Fibroblast of upper back skin (primary cell): ENCODE measurements around the gene CCND1.
"Not testable (repeated sequence)": the region's sequence is repeated elsewhere in the genome, so short reads cannot be mapped to it uniquely, and the experiment has no call there.

ENCODE experiments used
- DNase-seq: peaks from one replicate; pipeline ENCODE4 v3.0.0-alpha.2; 2013

CCND1 gene

DNA sequence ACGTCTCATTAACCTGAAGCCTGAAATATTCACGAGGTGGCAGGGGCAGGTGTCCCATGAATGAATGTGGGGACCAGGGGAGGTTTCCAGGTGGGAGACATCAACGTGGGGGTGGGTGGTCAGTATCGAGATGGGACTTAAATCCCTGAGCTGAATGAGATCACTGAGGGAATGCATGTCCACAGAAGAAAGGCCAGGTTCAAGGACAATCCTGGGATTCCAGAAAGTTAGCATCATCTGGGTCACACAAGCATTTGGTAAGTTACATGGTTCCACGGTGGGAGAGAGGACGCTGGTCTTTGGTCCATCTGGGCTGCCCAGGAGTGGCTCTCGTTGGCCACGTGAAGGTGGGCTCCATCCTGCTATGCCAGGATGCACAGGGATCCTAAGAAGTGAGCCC, 22.7 kb upstream of the CCND1 start:
- DNase-seq = no peak

DNA sequence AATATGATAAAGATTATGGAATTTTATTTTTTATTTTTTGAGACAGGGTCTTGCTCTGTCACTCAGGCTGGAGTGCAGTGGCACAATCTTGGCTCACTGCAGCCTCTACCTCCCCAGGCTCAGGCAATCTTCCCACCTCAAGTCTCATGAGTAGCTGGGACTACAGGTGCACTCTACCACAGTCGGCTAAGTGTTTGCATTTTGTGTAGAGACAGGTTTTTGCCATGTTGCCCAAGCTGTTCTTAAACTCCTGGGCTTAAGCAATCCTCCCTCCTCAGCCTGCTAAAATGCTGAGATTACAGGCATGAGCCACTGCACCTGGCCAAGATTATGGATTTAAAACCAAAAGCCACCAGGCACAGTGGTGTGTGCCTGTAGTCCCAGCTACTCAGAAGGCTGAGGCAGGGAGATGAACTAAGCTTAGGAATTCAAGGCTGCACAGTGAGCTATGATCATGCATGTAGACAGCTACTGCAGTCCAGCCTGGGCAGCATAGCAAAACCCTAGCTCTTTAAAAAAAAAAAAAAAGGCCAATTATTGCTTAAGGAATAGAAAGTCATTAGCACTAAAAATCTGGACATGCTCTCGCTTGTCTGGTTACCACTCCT, 20.2 kb upstream of the CCND1 start:
- no peak for DNase-seq

DNA sequence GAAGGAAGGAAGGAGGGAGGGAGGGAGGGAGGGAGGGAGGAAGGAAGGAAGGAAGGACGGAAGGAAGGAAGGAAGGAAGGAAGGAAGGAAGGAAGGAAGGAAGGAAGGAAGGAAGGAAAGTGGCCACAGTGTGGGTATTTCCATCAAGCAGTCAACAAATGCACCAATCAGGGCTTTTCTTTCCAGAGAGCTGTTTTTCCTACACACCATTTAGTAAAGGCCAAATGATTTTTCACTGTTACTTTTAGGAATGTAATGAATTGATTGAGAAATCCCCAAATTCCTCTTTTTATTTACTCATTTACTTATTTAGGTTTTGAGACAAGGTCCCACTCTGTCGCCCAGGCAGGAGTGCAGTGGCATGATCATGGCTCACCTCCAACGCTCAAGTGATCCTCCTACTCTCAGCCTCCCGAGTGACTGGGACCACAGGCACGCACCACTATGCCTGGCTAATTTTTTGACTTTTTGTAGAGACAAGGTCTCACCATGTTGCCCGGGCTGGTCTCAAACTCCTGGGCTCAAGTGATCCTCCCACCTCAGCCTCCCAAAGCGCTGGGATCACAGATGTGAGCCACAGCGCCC, 18.8 kb upstream of the CCND1 start:
- not testable (repeated sequence) for DNase-seq

DNA sequence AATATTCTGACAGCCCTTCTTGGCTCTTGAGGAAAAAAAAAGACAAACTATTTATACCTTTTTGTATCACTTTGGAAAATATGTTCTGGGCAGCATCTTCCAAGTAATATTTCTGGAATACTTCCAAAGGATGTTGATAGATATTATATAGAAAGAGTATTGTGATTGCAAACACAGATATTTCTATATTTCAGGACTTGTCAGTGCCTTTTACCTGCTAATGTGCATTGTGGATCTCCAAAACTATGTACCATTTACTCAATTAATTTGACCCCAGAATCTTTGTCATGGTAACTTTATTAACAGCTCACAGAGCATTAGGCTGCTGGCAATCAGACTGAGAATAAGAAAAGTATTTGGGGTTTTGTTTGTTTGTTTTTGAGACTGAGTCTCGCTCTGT, 16.7 kb upstream of the CCND1 start:
- no peak for DNase-seq

DNA sequence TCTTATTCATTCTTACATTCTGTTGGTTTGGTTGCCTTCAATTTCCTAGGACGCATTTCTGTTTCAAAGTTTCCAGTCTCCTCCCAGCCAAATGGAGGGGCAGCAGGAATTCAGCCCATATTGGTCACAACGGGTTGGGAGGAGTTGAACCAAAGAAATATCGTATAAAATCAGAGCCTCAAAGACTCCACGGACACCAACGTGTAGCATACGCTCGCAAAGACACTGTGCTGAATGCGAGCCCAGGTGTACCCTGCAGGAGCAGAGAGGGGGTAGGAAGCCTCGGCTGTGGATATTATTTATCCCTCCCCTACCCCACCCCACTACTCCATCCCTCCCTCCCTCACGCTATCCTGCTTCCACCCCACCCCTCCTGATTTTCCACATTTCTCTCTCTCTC, 15.5 kb upstream of the CCND1 start:
- no peak for DNase-seq

DNA sequence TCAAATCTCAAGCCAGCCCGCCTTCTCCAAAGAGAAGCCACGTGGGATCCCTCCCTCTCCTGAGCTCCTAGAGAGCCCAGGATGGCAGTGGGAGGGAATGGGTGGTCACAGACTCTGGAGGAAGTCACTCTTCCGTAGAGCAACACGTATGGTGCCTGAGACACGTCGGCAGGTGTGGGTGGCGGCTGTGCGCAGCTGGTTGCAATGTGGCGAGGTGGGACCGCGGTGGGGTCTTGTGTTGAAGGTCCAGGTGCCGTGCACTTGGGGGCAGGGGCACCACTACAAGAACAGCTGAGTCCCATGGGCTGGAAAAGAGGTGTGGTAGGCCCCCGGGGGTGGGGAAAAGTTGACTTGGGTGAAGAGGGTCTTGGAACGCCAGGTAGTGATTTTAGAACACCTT, 13.4 kb upstream of the CCND1 start:
- DNase-seq = no peak

DNA sequence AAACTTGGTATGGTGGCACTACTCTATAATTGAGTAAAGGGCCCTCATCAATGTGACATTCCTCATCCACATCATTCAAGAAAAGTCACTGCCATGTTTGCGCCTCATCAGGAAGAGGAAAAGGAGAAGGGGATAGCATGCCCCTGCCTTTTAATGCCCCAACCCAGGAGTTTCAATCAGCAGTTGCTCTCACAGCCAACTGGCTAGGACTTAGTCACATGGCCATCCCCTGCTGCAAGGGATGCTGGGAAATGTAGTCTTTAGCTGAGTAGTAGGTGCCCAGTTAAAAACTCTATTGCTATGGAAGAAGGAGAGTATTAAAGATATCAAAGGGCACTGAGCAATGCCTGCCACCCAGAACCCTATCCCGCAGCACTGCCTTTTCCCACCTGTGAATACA, 10.9 kb upstream of the CCND1 start:
- no peak for DNase-seq

DNA sequence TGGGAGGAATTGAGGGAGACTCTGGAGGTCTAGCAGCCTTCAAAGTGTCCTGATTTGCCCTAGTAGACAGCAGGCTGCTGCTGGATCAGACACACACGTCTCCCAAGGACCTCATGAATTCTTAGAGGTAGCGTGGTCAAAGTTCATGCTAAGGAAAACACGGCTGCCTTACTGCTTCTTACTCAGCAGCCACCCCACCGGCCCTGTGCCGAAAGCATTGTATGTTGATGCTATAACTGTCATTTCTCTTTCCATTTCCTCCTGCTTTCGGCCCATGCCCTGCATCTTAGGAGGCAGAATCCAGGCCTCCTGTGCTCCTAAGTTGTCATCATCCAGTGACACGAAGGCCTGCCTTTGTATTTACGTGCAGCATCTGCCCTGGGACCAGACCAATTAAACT, 10.5 kb upstream of the CCND1 start:
- no peak for DNase-seq

DNA sequence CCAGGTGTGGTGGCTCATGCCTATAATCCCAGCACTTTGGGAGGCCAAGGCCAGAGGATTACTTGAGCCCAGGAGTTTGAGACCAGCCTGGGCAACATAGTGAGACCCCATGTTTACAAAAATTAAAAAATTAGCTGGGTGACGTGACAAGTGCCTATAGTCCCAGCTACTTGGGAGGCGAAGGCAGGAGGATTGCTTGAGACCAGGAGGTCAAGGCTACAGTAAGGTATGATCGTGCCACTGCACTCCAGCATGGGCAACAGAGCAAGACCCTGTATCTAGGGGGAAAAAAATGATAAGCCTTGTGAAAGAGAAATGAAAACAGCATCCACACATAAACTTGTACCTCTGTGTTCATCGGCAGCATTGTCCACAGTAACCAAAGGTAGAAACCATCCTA, 8.1 kb upstream of the CCND1 start:
- no peak for DNase-seq

DNA sequence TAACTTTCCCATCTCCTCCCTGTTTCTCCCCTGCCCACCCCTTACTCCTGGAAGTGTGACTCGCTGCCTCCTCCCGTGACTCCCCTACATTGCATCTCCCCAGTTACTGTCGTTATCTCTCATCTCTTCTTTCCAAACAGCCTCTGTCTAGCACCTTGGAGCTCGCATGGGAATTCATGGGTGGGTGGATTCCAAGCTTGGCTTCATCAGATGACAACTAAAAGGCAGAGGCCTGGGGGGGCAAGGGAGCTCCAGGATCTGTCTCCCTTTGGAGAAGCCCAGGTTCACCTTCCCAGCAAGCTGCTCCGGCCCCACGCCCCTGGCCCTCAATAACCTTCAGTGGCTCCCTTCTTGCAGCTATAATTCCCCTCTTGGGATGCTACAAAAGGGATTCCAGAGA, 6.9 kb upstream of the CCND1 start:
- no peak for DNase-seq

DNA sequence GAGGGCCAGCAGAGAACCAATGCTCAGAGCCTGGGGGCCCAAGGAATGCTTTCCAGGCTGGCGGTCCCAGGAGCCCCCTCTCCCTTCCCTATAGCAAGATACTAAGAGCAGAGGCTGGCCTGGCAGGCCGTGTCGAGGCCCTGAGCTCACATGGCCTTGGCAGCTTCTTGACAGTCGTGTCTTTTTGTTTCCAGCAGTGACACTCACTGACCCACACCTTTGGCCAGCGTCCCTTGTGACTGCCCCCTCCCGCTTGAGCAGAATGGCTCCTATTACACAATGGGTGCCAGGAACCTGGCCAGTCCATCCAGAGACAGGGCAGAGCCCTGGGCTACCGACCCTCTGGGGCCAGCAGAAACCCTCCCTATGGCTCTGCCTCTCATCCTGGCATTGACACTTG, 6.4 kb upstream of the CCND1 start:
- no peak for DNase-seq

DNA sequence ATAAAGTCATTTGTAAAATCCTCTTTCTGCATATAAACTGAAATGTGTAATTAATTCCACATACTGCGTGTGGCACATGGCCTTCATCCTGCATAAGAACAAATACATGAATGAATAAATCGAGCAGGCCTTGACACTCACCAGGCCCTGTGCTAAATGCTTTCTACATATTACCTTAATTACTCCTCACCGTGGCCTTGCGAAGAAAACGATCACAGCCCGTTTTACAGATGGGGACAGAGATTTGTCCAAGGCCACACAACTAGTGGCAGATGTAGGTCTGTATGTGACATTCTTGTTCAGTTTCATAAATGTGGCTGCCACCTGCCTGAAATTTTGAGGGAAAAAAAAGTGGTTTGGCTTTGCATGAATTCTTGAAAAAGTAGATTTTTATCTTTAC, 5.8 kb upstream of the CCND1 start:
- no peak for DNase-seq

DNA sequence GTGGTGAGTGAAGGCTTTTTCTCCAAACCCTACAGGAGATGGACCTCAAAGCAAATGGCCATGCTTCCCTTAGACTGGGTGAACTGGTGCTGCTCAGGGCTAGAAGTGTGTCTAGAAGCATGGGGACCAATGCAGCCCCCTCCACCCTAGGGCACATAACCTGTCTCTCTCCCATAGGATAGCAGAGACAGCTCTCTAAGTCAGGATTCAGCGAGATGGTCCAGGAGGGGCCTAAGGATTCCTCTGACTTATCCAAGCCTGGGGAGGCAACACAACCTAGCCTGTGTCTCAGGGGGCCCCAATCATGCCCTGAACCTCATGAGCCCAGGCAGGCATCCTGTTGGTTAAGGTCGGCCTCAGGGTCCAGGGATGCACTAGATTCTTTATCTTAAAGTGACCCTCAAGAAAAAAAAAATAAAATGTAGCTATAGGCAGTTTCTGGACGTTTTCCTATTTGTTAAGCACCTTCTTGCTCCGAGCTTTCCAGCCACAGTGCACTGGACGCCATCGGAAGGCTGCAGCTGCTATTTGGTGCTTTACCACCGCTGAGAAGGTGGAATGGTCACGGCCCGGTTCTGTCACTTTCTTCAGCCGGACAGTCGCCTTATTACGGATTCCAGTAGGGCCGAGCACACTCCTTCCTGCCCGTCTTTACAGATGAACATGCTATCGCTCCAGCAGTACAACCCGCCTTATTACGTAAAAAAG, 5.0 kb upstream of the CCND1 start:
- no peak for DNase-seq

DNA sequence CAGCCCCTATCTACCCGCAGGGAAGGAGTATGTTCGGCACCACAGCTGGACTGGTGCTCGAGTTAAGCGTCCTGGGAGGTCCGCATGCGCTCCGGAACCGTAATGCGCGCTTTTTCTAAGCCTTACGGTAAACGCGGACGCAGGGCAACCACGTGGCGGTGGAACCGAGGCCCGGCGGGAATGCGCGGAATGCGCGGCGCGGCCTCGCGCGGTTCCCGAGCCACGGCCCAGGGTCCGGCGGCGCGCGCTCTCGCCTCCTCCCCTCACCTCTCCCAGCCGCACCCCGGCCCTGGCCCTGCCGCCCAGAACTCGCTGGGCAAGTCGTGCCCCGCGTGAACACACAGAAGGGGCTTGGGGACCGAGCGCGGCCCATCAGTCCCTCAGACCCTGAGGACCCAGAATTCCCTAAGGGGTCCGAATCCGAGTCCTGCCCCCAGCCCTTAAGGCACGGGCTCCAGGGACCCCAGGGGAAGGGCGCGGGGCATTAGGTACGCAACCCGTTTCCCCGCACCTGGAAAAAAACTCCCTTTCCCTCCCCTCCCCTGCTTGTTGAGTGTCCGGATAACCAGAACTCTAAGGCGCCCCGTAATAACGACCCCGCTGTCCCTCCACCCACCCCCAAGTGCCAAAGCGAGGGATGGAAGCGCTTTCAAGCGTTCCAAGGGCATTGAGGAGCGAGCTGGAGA, 4.3 kb upstream of the CCND1 start:
- DNase-seq = peak; percentile 91

DNA sequence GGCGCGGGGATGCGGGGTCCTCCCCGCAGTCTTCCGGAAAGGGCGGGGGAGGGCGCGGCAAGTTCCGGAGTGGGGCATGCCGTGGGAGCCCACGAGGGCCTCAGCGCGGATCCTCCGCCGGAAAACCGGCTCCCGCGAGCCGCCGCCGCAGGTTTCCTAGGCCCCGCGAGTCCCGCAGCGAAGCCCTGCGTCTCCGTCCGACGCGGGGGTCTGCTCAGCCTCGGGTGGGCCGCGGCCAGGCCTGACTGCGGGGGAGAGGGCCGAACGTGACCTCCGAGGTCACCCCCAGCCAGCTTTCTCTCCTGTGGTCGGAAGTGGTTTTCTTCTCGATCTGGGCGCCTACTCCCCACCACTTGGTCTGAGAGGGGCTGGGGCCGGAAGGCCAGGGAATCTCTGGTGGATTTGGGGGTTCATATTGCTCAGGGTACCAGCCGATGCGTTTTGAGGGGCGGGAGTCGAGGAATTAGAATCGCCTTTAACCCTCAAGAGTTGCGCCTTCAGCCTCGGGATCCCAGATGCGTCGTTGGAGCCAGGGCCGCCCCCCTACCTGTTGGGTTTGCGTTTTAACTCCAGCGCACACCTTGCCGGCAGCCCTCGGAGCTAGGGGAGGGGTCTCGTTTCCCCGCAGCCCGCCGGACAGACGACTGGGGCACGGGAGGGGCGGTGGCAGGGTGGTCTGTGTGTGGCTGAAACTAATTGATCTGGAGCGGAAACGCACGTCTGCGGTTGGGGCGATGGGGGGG, 3.6 kb upstream of the CCND1 start:
- no peak for DNase-seq

DNA sequence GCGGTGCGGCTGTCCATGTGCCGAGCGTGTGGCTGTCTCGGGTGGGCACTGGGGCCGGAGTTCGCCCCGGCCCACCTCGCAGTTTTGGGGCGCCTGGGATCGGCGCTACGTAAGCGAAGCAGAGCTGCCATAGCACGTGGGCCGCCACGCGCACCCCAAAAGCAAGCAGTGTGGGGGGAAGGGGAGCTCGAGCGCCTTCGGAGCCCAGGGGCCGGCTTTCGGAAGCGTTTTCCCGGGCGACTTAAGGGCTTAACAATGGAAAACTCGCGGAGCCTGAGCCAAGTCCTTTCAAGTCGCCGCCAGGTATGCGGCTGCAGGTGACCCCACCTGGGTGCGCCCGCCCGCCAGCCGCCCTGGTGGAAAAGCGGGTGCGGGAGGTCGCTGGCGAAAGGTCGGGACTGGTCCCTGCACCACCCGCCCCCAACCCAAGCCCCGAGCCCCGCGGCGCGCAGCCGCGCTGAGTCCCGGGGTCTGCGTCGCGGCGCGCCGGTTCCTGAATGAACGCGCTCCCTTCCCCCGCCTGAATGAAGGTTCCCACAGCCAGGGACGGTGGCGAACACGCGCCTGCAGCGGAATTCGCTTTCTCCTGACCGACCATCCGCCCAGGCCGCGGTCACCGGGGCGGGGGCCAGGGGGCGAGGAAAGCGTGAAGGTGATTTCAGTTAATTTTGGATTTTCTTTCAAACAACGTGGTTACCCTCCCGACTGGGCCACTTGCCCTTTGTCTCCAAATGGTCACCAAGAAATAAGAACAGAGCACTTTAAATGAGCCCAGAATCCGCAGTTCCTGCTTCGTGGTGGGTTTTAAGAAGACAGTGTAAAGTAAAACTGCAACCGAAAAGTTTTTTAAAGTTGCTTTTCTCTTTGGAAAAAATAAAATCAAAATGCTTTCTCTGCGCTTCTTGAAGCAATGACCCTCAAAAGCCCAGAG, 2.8 kb upstream of the CCND1 start:
- DNase-seq = peak; percentile 62

DNA sequence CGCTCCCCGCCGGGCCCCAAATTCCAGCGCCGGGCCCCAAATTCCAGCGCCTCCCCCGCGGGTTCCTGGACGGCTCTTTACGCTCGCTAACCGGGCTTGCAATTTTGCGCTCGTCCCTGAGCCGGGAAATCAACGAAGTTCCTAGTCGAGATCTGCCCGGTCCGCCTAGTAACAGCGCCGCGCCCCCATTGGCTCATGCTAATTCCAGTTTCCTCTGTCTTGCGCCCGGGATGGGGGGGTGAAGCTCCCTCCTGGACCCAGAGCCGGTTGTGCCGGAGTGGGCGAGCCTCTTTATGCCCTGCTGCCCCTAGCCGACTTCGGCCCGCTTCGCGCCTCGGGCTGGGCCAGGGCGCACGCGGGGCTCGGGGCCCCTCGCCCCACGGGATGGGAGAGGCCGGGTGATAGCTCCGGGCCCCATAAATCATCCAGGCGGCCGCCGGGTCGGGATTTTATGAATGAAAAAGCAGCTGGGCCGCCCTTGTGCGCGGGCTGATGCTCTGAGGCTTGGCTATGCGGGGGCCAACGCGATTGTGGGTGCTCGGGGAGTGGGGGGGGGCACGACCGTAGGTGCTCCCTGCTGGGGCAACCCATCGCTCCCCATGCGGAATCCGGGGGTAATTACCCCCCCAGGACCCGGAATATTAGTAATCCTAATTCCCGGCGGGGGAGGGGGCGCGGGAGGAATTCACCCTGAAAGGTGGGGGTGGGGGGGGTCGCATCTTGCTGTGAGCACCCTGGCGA, 1.8 kb upstream of the CCND1 start:
- peak; percentile 96 for DNase-seq

DNA sequence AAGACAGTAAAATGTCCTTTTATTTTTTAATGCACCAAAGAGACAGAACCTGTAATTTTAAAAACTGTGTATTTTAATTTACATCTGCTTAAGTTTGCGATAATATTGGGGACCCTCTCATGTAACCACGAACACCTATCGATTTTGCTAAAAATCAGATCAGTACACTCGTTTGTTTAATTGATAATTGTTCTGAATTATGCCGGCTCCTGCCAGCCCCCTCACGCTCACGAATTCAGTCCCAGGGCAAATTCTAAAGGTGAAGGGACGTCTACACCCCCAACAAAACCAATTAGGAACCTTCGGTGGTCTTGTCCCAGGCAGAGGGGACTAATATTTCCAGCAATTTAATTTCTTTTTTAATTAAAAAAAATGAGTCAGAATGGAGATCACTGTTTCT, 1.1 kb upstream of the CCND1 start:
- DNase-seq = no peak

DNA sequence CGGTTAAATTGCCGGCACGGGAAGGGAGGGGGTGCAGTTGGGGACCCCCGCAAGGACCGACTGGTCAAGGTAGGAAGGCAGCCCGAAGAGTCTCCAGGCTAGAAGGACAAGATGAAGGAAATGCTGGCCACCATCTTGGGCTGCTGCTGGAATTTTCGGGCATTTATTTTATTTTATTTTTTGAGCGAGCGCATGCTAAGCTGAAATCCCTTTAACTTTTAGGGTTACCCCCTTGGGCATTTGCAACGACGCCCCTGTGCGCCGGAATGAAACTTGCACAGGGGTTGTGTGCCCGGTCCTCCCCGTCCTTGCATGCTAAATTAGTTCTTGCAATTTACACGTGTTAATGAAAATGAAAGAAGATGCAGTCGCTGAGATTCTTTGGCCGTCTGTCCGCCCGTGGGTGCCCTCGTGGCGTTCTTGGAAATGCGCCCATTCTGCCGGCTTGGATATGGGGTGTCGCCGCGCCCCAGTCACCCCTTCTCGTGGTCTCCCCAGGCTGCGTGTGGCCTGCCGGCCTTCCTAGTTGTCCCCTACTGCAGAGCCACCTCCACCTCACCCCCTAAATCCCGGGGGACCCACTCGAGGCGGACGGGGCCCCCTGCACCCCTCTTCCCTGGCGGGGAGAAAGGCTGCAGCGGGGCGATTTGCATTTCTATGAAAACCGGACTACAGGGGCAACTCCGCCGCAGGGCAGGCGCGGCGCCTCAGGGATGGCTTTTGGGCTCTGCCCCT, 529 bp upstream of the CCND1 start:
- no peak for DNase-seq

DNA sequence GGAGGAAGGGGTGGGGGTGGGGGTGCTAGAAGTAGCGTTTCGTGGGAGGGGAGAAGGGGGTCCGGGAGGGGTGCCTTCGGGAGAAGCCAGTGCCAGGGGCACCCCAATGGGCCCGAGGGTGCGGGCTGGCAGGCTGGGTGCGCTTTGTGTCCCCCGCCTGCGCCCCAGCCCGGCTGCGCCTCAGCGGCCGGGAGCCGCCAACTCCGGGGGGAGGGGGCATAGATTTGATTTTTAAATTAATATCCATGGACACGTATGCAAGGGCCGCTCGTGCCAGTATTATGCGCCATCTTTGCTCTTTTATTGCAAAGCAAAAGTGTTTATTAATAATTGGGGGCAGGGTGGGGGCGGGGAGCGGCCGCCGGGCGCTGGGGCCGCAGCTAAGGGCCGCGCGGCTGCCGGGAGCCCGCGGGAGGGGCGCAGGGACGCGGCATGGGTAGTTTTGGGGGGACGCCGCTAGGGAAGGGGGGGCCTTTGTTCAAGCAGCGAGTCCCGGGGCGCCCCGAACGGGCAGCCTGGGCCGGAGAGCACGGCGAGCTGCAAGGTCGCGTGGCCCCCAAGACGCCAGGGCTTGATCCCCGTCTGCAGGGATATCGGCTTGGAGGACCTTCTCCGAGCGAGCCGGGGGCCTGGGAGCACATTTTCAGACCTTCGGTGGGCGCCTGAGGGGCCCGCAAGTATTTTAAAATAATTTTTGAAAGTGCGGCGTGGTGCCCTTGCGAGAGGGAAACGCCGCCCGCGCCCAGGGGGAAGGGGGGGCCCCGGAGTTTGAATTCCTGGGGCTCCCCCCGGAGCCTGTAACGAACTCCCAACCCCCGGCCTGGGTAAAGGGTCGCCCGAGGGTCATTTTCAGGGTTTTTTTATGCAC, 959 bp downstream of the CCND1 start:
- no peak for DNase-seq
